Liver (tissue), 9 donors: ENCODE data around the gene RNF144A. TPM values are rescaled to one million over a fixed set of nuclear protein-coding genes. Genes with fewer than 3 reads are reported as not detected.

ENCODE experiments used
- DNase-seq: peaks from one replicate; pipeline ENCODE4 v3.0.0-alpha.2; 2017; ENCODE audit warnings: low spot score
- H3K27ac ChIP-seq, 2 donors: one replicate each; pipeline ENCODE4 v1.7.0; 2013; ENCODE audit warnings: inconsistent platforms in 2 of 2, low read length in 2 of 2, control low read depth in 1 of 2, low read depth in 1 of 2, mild to moderate bottlenecking in 1 of 2
- H3K27me3 ChIP-seq, 4 donors: one replicate each; pipeline versions ENCODE4 v1.6.1 to v1.7.0; 2013; ENCODE audit warnings: low read length in 3 of 4, inconsistent platforms in 1 of 4, mild to moderate bottlenecking in 1 of 4, moderate library complexity in 1 of 4; ENCODE audit not compliant: control insufficient read depth in 4 of 4, insufficient read depth in 4 of 4
- H3K36me3 ChIP-seq, 4 donors: one replicate each; pipeline versions ENCODE4 v1.6.1 to v1.7.0; 2013; ENCODE audit warnings: low read length in 3 of 4, mild to moderate bottlenecking in 3 of 4, low read depth in 1 of 4, moderate library complexity in 1 of 4; ENCODE audit not compliant: control insufficient read depth in 4 of 4, insufficient read depth in 3 of 4
- H3K4me1 ChIP-seq, 4 donors: one replicate each; pipeline versions ENCODE4 v1.6.1 to v1.7.0; 2013; ENCODE audit warnings: low read length in 3 of 4, mild to moderate bottlenecking in 3 of 4, moderate library complexity in 1 of 4; ENCODE audit not compliant: control insufficient read depth in 4 of 4, insufficient read depth in 4 of 4
- H3K4me3 ChIP-seq, 3 donors: one replicate each; pipeline versions ENCODE4 v1.6.1 to v1.7.0; 2013; ENCODE audit warnings: low read length in 3 of 3, control low read depth in 1 of 3, low read depth in 1 of 3, mild to moderate bottlenecking in 1 of 3
- H3K9ac ChIP-seq, 2 donors: one replicate each; pipeline ENCODE4 v1.7.0; 2013; ENCODE audit warnings: low read length in 2 of 2, mild to moderate bottlenecking in 2 of 2, moderate library complexity in 2 of 2, control low read depth in 1 of 2, low read depth in 1 of 2
- H3K9me3 ChIP-seq, 4 donors: one replicate each; pipeline versions ENCODE4 v1.6.1 to v1.7.0; 2013; ENCODE audit warnings: low read length in 3 of 4; ENCODE audit not compliant: control insufficient read depth in 4 of 4
- EGR1 ChIP-seq, 2 donors: IDR thresholded peaks; 2 replicates each; pipeline ENCODE4 v1.6.1; 2016 to 2018; ENCODE audit warnings: antibody characterized with exemption in 2 of 2, low read depth in 2 of 2
- FOXA1 ChIP-seq: IDR thresholded peaks from 2 replicates; pipeline ENCODE4 v1.6.1; 2016; ENCODE audit warnings: antibody characterized with exemption
- FOXA2 ChIP-seq: IDR thresholded peaks from 2 replicates; pipeline ENCODE4 v1.6.1; 2016; ENCODE audit warnings: antibody characterized with exemption
- GABPA ChIP-seq, 2 donors: IDR thresholded peaks in 1 of 2; conservative IDR thresholded peaks in 1 of 2; 2 replicates each; pipeline ENCODE4 v1.6.1; 2016; ENCODE audit warnings: antibody characterized with exemption in 2 of 2, mild to moderate bottlenecking in 1 of 2, moderate library complexity in 1 of 2
- HNF4A ChIP-seq, 2 donors: conservative IDR thresholded peaks; 2 replicates each; pipeline ENCODE4 v1.6.1; 2016; ENCODE audit warnings: antibody characterized with exemption in 2 of 2, mild to moderate bottlenecking in 2 of 2
- HNF4G ChIP-seq: IDR thresholded peaks from 2 replicates; pipeline ENCODE4 v1.6.1; 2016; ENCODE audit warnings: antibody characterized with exemption
- JUND ChIP-seq, 2 donors: IDR thresholded peaks; 2 replicates each; pipeline ENCODE4 v1.6.1; 2016; ENCODE audit warnings: antibody characterized with exemption in 2 of 2
- NR2F2 ChIP-seq: IDR thresholded peaks from 2 replicates; pipeline ENCODE4 v1.6.1; 2016; ENCODE audit warnings: antibody characterized with exemption
- RAD21 ChIP-seq, 2 donors: IDR thresholded peaks; 2 replicates each; pipeline ENCODE4 v1.6.1; 2016; ENCODE audit warnings: antibody characterized with exemption in 2 of 2, mild to moderate bottlenecking in 2 of 2
- RXRA ChIP-seq, 2 donors: IDR thresholded peaks; 2 replicates each; pipeline ENCODE4 v1.6.1; 2017 to 2018; ENCODE audit warnings: antibody characterized with exemption in 2 of 2, mild to moderate bottlenecking in 1 of 2
- SP1 ChIP-seq: IDR thresholded peaks from 2 replicates; pipeline ENCODE4 v1.6.1; 2018; ENCODE audit warnings: antibody characterized with exemption, mild to moderate bottlenecking
- TAF1 ChIP-seq: conservative IDR thresholded peaks from 2 replicates; pipeline ENCODE4 v1.6.1; 2016; ENCODE audit warnings: antibody characterized with exemption, mild to moderate bottlenecking
- WGBS: extraction: QIAGEN DNeasy Blood & Tissue Kit; methylation state at CpG from one replicate; pipeline ENCODE4 v1.1.7; 2013; 5-methylcytosine and 5-hydroxymethylcytosine counted together
- polyA plus RNA-seq, 2 donors: library from polyadenylated mRNA; stranded (reverse) in 1 of 2; unstranded in 1 of 2; fragments of 200-250 nt in 1 of 2; fragments of >200 nt in 1 of 2; fragmentation: Nextera tagmentation in 1 of 2; extraction: Ambion mirVana in 1 of 2; gene quantifications; one replicate each; pipeline versions ENCODE4 v1.2.1 to v1.2.3, GENCODE V29; 2013 to 2015
- total RNA-seq, 2 donors: library from RNA; depleted of rRNA; stranded (reverse); fragments of >200 nt; gene quantifications; one replicate each; pipeline ENCODE4 v1.2.3, GENCODE V29; 2014
- TF ChIP-seq, protein P1 (sequence below): IDR thresholded peaks from 2 replicates; pipeline ENCODE4 v1.6.1; 2016; ENCODE audit warnings: antibody characterized with exemption
- TF ChIP-seq, protein P2 (sequence below): IDR thresholded peaks from 2 replicates; pipeline ENCODE4 v1.6.1; 2016; ENCODE audit warnings: antibody characterized with exemption, mild to moderate bottlenecking
- TF ChIP-seq, protein P3 (sequence below): fragments of 150-350 bp; IDR thresholded peaks from 2 replicates; pipeline ENCODE4 v1.5.1; 2017; ENCODE audit warnings: improper control_type of control experiment, low read depth, low read length; ENCODE audit not compliant: missing input control
- TF ChIP-seq, protein P4 (sequence below): IDR thresholded peaks from 2 replicates; pipeline ENCODE4 v1.6.1; 2016; ENCODE audit warnings: antibody characterized with exemption
- donor health status: healthy.
- donor health status: healthy.
- donor health status: healthy.
- donor health status: healthy.
- donor health status: healthy.

Gene RNF144A
- total and polyA plus RNA-seq, 4 donors: 1.0 to 10.4 (median 2.3) TPM

DNA sequence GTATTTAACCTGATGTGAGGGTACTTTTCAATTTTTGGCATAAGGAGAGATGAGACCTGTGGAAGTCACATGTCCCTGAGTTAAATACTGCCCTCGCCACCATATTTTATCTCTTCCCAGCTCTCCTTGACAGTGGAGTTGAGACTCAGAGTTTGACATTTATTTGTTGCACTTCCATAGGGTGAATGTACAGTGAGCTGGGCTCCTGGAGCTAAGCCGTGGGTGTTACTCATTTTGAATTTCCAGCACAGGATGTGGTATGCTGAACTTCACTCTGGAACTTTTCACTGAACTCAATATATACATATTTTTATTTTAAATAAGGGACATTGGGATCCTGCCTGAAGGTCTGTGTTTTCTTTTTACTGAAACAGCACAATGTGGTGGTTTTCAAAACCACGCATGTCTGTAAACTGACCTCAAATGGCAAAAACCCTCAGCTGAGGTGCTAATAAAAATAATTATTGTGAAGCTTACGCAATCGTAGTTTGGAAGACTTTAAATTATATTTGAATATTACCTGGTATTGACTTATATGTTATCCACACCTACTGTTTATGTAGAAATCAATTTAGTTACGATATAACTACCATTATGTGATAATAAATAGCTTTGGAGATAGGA lies 12.1 kb downstream of the RNF144A start:
- Histone ChIP-seq H3K9ac (no peak overlapping the region), H3K9me3 (no peaks in the 10 kb centered on the region), H3K36me3 (no peaks in the 10 kb centered on the region), H3K4me1 (no peaks in the 10 kb centered on the region), H3K27ac (no peak overlapping the region), H3K4me3 (no peak overlapping the region), H3K27me3 (no peaks in the 10 kb centered on the region)
- DNase-seq: no peak
- no peak for TF ChIP-seq HNF4G
- no peak for TF ChIP-seq JUND (IDR thresholded peaks at IDR 0.05)
- TF ChIP-seq FOXA2: no peak
- TF ChIP-seq NR2F2: no peak
- TF ChIP-seq, protein P1, sequence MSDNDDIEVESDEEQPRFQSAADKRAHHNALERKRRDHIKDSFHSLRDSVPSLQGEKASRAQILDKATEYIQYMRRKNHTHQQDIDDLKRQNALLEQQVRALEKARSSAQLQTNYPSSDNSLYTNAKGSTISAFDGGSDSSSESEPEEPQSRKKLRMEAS: no peak
- WGBS: 80% methylated on average over 6 of the region's 6 CpGs

DNA sequence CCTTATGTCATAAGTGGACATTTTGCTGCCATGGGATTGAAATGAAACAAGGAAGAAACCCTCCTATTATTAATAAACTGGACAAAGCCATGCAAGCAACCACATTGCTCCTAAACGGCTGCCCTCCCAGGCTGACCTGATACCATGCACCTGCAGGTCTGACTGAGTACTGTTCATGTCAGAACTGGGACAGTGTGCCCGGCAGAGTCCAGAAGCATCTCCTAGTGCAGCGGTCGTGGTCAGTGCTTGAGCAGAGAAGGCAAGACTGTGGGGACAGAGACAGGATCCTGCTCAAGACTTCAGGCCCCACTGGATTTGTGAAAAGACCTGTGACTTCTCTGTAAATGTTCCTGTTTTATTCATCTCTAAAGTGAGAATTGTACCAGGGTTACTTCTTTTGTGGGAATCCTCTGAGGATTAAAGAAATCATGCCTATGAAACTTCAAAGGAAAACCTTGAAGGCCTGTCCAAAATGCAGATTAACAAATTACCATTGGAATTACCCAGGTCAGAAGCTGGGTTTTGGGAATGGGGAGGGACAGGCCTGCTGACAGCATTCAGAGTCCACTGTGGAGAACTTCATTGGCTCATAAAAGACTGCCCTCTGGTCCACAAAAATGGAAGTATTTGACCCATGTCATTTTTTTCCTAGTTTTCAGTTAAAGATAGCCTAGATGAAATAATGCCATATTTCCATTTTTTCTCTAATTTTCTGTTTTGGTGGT lies 13.9 kb downstream of the RNF144A start:
- Histone ChIP-seq H3K27me3 (no peaks in the 10 kb centered on the region), H3K4me3 (no peak overlapping the region), H3K9ac (no peak overlapping the region), H3K36me3 (no peaks in the 10 kb centered on the region), H3K9me3 (no peaks in the 10 kb centered on the region), H3K4me1 (no peaks in the 10 kb centered on the region), H3K27ac (no peak overlapping the region)
- TF ChIP-seq GABPA (IDR thresholded peaks at IDR 0.05 in 1 of 2, conservative IDR thresholded peaks at IDR 0.05 in 1 of 2) (no peak), HNF4A (conservative IDR thresholded peaks at IDR 0.05) (no peak), JUND (IDR thresholded peaks at IDR 0.05) (no peak), RAD21 (IDR thresholded peaks at IDR 0.05) (no peak), HNF4G (no peak), RXRA (IDR thresholded peaks at IDR 0.05) (no peak), EGR1 (IDR thresholded peaks at IDR 0.05; ENCODE audit: low read depth in 2 of 2) (no peak), NR2F2 (no peak), FOXA1 (no peak), TAF1 (no peak), SP1 (no peak)
- TF ChIP-seq, protein P2, sequence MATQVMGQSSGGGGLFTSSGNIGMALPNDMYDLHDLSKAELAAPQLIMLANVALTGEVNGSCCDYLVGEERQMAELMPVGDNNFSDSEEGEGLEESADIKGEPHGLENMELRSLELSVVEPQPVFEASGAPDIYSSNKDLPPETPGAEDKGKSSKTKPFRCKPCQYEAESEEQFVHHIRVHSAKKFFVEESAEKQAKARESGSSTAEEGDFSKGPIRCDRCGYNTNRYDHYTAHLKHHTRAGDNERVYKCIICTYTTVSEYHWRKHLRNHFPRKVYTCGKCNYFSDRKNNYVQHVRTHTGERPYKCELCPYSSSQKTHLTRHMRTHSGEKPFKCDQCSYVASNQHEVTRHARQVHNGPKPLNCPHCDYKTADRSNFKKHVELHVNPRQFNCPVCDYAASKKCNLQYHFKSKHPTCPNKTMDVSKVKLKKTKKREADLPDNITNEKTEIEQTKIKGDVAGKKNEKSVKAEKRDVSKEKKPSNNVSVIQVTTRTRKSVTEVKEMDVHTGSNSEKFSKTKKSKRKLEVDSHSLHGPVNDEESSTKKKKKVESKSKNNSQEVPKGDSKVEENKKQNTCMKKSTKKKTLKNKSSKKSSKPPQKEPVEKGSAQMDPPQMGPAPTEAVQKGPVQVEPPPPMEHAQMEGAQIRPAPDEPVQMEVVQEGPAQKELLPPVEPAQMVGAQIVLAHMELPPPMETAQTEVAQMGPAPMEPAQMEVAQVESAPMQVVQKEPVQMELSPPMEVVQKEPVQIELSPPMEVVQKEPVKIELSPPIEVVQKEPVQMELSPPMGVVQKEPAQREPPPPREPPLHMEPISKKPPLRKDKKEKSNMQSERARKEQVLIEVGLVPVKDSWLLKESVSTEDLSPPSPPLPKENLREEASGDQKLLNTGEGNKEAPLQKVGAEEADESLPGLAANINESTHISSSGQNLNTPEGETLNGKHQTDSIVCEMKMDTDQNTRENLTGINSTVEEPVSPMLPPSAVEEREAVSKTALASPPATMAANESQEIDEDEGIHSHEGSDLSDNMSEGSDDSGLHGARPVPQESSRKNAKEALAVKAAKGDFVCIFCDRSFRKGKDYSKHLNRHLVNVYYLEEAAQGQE: no peak
- TF ChIP-seq, protein P1: no peak
- TF ChIP-seq, protein P3, sequence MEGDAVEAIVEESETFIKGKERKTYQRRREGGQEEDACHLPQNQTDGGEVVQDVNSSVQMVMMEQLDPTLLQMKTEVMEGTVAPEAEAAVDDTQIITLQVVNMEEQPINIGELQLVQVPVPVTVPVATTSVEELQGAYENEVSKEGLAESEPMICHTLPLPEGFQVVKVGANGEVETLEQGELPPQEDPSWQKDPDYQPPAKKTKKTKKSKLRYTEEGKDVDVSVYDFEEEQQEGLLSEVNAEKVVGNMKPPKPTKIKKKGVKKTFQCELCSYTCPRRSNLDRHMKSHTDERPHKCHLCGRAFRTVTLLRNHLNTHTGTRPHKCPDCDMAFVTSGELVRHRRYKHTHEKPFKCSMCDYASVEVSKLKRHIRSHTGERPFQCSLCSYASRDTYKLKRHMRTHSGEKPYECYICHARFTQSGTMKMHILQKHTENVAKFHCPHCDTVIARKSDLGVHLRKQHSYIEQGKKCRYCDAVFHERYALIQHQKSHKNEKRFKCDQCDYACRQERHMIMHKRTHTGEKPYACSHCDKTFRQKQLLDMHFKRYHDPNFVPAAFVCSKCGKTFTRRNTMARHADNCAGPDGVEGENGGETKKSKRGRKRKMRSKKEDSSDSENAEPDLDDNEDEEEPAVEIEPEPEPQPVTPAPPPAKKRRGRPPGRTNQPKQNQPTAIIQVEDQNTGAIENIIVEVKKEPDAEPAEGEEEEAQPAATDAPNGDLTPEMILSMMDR: no peak
- TF ChIP-seq, protein P4, sequence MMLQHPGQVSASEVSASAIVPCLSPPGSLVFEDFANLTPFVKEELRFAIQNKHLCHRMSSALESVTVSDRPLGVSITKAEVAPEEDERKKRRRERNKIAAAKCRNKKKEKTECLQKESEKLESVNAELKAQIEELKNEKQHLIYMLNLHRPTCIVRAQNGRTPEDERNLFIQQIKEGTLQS: no peak
- peak; percentile 17 for DNase-seq
- 81% methylated on average over 4 of the region's 4 CpGs for WGBS
